Chondrocyte (in vitro differentiated cells): ENCODE data around the gene FAM110D. TPM values are rescaled to one million over a fixed set of nuclear protein-coding genes. Genes with fewer than 3 reads are reported as not detected.

ENCODE experiments used
- DNase-seq: peaks from one replicate; pipeline ENCODE4 v3.0.0; 2021; ENCODE audit warnings: mixed read lengths, low spot score
- H3K27ac Mint-ChIP-seq: one replicate; pipeline ENCODE4 v1.8.0; 2021; ENCODE audit warnings: mild to moderate bottlenecking, moderate library complexity, mixed read lengths; ENCODE audit not compliant: unreplicated experiment
- H3K27me3 Mint-ChIP-seq: 2 replicates; pipeline ENCODE4 v1.8.0; 2021; ENCODE audit warnings: low read depth, mixed read lengths
- H3K36me3 Mint-ChIP-seq: 2 replicates; pipeline ENCODE4 v1.8.0; 2021; ENCODE audit warnings: low read depth, mixed read lengths
- H3K4me1 Mint-ChIP-seq: 2 replicates; pipeline ENCODE4 v1.8.0; 2021; ENCODE audit warnings: low read depth, mild to moderate bottlenecking, mixed read lengths
- H3K4me3 Mint-ChIP-seq: one replicate; pipeline ENCODE4 v1.8.0; 2021; ENCODE audit warnings: mild to moderate bottlenecking, moderate library complexity, mixed read lengths; ENCODE audit not compliant: unreplicated experiment
- H3K9me3 Mint-ChIP-seq: 2 replicates; pipeline ENCODE4 v1.8.0; 2021; ENCODE audit warnings: low read depth, mixed read lengths
- total RNA-seq: library from RNA; stranded (reverse); gene quantifications from 3 replicates; pipeline ENCODE4 v1.2.1, GENCODE V29; 2021
- TF ChIP-seq, protein P1 (sequence below): fragments of 200-600 bp; sonication (generic); IDR thresholded peaks from 2 replicates; pipeline ENCODE4 v1.5.0; 2021; ENCODE audit warnings: antibody characterized with exemption, mild to moderate bottlenecking, moderate library complexity

Gene FAM110D
- total RNA-seq, 1 donor from 2014 or later = 0.22 TPM

DNA sequence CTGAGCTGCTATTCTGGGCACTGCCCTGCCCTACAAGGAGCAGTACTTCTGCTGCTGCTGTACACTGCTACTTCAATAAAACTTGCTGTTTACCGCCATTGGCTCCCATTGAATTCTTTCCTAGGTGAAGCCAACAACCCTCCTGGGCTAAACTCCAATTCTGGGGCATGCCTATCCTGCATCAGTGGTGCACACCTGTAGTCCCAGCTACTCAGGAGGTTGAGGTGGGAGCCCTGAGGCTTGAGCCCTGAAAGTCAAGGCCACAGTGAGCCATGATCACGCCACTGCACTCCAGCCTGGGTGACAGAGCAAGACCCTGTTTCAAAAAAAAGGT is 26.1 kb upstream of the FAM110D start:
- H3K36me3 Mint-ChIP-seq = no peaks in the 10 kb centered on the region
- peaks cover 9% of the 10 kb centered on the region for H3K9me3 Mint-ChIP-seq
- H3K4me1 Mint-ChIP-seq = no peaks in the 10 kb centered on the region
- no peaks in the 10 kb centered on the region for H3K27me3 Mint-ChIP-seq
- TF ChIP-seq, protein P1, sequence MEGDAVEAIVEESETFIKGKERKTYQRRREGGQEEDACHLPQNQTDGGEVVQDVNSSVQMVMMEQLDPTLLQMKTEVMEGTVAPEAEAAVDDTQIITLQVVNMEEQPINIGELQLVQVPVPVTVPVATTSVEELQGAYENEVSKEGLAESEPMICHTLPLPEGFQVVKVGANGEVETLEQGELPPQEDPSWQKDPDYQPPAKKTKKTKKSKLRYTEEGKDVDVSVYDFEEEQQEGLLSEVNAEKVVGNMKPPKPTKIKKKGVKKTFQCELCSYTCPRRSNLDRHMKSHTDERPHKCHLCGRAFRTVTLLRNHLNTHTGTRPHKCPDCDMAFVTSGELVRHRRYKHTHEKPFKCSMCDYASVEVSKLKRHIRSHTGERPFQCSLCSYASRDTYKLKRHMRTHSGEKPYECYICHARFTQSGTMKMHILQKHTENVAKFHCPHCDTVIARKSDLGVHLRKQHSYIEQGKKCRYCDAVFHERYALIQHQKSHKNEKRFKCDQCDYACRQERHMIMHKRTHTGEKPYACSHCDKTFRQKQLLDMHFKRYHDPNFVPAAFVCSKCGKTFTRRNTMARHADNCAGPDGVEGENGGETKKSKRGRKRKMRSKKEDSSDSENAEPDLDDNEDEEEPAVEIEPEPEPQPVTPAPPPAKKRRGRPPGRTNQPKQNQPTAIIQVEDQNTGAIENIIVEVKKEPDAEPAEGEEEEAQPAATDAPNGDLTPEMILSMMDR = no peak
- no peak overlapping the region for H3K27ac Mint-ChIP-seq
- no peak overlapping the region for H3K4me3 Mint-ChIP-seq
- no peak for DNase-seq

DNA sequence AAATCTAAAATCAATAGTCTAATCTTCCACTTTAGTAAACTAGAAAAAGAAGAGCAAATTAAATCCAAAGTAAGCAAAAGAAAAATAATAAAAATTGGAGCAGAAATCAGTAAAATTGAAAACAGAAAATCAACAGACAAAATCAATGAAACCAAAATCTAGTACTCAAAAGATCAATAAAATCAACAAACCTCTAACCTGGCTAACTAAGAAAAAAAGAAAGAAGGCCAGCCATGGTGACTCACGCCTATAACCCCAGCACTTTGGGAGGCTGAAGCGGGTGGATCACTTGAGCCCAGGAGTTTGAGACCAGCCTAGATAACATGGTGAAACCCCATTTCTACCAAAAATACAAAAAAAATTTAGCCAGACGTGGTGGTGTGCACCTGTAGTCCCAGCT is 24.4 kb upstream of the FAM110D start:
- DNase-seq = no peak
- H3K27me3 Mint-ChIP-seq = no peaks in the 10 kb centered on the region
- H3K36me3 Mint-ChIP-seq = no peaks in the 10 kb centered on the region
- H3K27ac Mint-ChIP-seq = no peak overlapping the region
- H3K4me1 Mint-ChIP-seq = no peaks in the 10 kb centered on the region
- H3K9me3 Mint-ChIP-seq = peaks cover 9% of the 10 kb centered on the region
- TF ChIP-seq, protein P1 = no peak
- no peak overlapping the region for H3K4me3 Mint-ChIP-seq

DNA sequence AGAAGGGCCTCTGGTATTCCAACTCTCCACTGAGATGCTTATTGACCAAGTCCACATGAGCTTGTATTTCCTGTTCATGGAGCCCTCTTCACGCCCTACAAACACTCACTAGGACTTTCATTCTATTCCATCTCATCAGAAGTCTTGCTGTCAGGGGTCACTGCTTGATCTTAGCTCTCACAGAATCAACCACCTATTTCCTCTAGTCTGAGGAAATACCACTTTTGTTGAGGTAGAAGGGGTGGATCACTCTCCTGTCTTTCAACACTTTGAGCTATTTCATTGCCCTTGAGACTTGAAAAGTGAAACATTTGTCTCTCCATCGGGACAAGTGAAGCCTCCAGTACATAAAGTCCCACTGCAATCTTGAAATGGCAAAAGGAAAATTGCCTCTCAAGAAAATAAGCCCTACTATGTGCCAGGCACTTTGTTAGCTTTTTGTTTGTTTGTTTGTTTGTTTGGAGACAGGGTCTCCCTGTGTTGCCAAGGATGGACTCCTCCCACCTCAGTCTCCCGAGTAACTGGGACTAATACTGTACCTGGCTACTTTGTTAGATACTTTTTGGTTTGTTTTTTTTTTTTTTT is 19.8 kb upstream of the FAM110D start:
- Mint-ChIP-seq H3K4me1 (no peaks in the 10 kb centered on the region), H3K36me3 (no peaks in the 10 kb centered on the region), H3K4me3 (no peak overlapping the region), H3K9me3 (peaks cover 9% of the 10 kb centered on the region), H3K27ac (no peak overlapping the region), H3K27me3 (peaks cover 2% of the 10 kb centered on the region)
- DNase-seq = no peak
- TF ChIP-seq, protein P1 = no peak

DNA sequence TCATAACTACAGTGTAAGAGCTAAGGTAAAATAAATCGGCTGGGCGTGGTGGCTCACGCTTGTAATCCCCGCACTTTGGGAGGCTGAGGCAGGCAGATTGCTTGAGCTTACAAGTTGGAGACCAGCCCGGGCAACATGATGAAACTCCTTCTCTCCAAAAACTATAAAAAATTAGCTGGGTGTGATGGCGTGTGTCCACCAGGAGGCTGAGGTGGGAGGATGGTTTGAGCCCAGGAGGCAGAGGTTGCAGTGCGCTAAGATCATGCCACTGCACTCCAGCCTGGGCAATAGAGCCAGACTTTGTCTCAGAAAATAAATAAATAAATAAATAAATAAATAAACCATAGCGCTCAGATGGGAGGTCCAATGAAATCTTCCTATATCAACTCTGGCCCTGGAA is 16.7 kb upstream of the FAM110D start:
- DNase-seq = peak; percentile 25
- H3K4me3 Mint-ChIP-seq = no peak overlapping the region
- TF ChIP-seq, protein P1 = peak; percentile 27
- no peaks in the 10 kb centered on the region for H3K9me3 Mint-ChIP-seq
- no peaks in the 10 kb centered on the region for H3K4me1 Mint-ChIP-seq
- no peak overlapping the region for H3K27ac Mint-ChIP-seq
- no peaks in the 10 kb centered on the region for H3K36me3 Mint-ChIP-seq
- H3K27me3 Mint-ChIP-seq = peaks cover 2% of the 10 kb centered on the region

DNA sequence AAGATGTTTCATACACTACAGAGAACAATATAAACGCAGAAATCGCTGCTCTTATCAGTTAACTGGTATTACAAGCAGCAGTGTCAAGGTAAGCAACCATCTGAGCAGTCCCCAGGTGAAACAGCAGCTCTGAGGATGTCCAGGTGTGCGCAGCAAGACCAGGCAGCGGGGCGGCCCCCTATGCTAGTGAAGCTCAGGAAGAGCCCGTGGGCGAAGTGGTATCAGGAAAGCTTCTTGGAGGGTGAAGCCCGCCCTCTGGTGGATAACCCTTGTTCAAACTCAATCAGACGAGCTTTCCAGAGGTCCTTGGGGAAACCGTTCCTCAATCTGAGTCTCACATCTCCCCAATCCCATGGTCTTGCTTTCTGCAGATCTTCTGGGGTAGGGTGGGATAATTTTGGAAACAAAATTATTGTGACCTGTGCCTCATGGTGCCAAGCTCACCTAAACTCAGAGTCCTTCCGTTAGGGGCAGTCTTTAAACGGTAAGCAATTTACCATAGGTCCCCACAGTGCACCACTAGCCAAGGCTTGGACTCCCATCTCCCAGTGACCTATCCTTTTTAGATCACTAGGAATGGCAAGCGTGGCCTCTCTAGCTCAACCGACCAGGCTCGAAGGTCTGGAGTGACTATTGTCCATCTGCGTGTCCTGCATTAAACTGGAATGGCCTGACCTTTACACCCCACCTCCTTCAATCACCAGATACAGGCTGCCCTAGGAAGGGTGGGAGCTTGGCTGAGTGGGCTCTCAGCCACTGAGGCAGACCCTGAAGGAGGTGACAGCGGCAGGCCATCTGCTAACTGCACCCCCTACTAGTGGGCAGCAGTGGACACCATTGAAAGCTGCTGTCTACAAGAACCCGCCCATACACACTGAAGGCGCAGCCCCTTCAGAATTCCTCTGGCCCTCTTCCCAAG is 13.6 kb upstream of the FAM110D start:
- no peak overlapping the region for H3K27ac Mint-ChIP-seq
- H3K4me3 Mint-ChIP-seq = no peak overlapping the region
- H3K9me3 Mint-ChIP-seq = no peaks in the 10 kb centered on the region
- no peaks in the 10 kb centered on the region for H3K36me3 Mint-ChIP-seq
- peaks cover 4% of the 10 kb centered on the region for H3K27me3 Mint-ChIP-seq
- no peaks in the 10 kb centered on the region for H3K4me1 Mint-ChIP-seq
- TF ChIP-seq, protein P1 = peak; percentile 91
- no peak for DNase-seq
